Measurements from ENCODE around the gene LNP1. TPM values are rescaled to one million over a fixed set of nuclear protein-coding genes. Genes with fewer than 3 reads are reported as not detected.
"Not testable (repeated sequence)": the region's sequence is repeated elsewhere in the genome, so short reads cannot be mapped to it uniquely, and the experiment has no call there.

Gene LNP1
- total RNA-seq, 3 donors from 2014 or later (not counting 1 experiment from before 2014, with no cell fraction given): 0.39 to 0.85 (median 0.73) TPM

DNA sequence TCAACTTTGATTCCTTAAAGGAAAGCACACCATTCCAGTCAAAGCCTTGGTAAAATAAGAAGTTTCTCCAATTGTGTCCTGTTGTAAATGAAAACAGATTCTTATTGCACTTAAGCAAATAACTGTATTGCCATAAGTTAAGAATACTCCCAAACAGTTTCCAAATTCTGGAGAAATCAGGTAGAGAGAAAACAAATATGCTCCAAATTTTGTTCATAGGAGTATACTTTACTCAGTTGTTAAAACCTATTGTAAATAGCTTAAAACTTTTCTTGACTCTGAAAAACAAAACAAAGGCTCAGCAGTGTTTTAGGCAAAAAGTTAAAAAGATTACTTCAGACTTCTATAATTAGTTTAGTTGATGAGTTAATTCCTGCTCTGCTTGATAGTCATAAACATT is 42.4 kb downstream of the LNP1 start:
- Histone ChIP-seq H3K36me3 (ENCODE audit: control insufficient read depth, insufficient read depth, low read length) (no peaks in the 10 kb centered on the region), H3K27me3 (ENCODE audit: control insufficient read depth, insufficient read depth, low read length) (no peaks in the 10 kb centered on the region), H3K27ac (ENCODE audit: low read length) (no peak overlapping the region), H3K4me1 (ENCODE audit: control insufficient read depth, insufficient read depth, low read length) (no peaks in the 10 kb centered on the region), H3K4me3 (ENCODE audit: low read length) (no peak overlapping the region), H3K9me3 (ENCODE audit: control insufficient read depth, insufficient read depth, low read length) (no peaks in the 10 kb centered on the region)
- no peaks in the 10 kb centered on the region for H3K4me1 Mint-ChIP-seq
- no peaks in the 10 kb centered on the region for H3K36me3 Mint-ChIP-seq
- DNase-seq (no peak), ATAC-seq (no peak)
- no peak overlapping the region for H3K27ac Mint-ChIP-seq
- H3K9me3 Mint-ChIP-seq: peaks cover 0 to 4% of the 10 kb centered on the region in 2 donors
- H3K27me3 Mint-ChIP-seq (ENCODE audit: low read depth in 2 of 2): peaks cover 0 to 10% of the 10 kb centered on the region in 2 donors
- no peak overlapping the region for H3K4me3 Mint-ChIP-seq
- TF ChIP-seq, protein P1, sequence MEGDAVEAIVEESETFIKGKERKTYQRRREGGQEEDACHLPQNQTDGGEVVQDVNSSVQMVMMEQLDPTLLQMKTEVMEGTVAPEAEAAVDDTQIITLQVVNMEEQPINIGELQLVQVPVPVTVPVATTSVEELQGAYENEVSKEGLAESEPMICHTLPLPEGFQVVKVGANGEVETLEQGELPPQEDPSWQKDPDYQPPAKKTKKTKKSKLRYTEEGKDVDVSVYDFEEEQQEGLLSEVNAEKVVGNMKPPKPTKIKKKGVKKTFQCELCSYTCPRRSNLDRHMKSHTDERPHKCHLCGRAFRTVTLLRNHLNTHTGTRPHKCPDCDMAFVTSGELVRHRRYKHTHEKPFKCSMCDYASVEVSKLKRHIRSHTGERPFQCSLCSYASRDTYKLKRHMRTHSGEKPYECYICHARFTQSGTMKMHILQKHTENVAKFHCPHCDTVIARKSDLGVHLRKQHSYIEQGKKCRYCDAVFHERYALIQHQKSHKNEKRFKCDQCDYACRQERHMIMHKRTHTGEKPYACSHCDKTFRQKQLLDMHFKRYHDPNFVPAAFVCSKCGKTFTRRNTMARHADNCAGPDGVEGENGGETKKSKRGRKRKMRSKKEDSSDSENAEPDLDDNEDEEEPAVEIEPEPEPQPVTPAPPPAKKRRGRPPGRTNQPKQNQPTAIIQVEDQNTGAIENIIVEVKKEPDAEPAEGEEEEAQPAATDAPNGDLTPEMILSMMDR (IDR thresholded peaks at IDR 0.05): no peak
- intact Hi-C loops (cut with micrococcal nuclease): no loop called here

DNA sequence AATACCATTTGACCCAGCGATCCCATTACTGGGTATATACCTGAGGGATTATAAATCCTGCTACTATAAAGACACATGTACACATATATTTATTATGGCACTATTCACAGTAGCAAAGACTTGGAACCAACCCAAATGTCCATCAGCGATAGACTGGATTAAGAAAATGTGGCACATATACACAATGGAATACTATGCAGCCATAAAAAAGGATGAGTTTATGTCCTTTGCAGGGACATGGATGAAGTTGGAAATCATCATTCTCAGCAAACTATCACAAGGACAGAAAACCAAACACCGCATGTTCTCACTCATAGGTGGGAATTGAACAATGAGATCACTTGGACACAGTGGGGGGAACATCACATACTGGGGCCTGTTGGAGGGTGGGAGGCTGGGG is 45.7 kb downstream of the LNP1 start:
- H3K36me3 Mint-ChIP-seq; H3K27me3 Mint-ChIP-seq (ENCODE audit: low read depth in 2 of 2); H3K27ac ChIP-seq (ENCODE audit: low read length); DNase-seq; H3K27me3 ChIP-seq (ENCODE audit: control insufficient read depth, insufficient read depth, low read length); H3K4me1 Mint-ChIP-seq; H3K9me3 Mint-ChIP-seq; H3K4me1 ChIP-seq (ENCODE audit: control insufficient read depth, insufficient read depth, low read length); H3K4me3 ChIP-seq (ENCODE audit: low read length); H3K9me3 ChIP-seq (ENCODE audit: control insufficient read depth, insufficient read depth, low read length); H3K27ac Mint-ChIP-seq; H3K4me3 Mint-ChIP-seq; H3K36me3 ChIP-seq (ENCODE audit: control insufficient read depth, insufficient read depth, low read length); intact Hi-C loops (cut with micrococcal nuclease); ATAC-seq: not testable (repeated sequence)
- 100% methylated on average over 1 of the region's 3 CpGs for WGBS (ENCODE audit: insufficient coverage)

DNA sequence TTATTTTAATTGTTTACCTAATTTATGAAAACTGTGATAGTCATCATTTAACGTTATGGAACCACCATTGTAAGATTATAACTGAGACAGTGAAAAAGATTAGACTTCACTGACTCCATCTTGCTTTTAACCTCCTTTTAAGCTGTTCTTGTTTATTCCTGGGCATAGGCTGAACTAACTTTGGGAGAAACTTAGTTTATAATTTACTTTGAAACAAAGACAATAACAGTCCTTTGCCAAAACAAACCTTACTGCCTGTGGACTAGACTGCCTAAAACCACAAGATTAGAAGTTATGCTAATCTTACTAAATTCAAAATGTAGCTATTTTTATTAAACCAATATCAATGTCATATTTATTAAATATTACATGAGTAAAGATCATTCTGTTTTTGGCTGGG is 46.7 kb downstream of the LNP1 start:
- Histone ChIP-seq H3K4me3 (ENCODE audit: low read length) (no peak overlapping the region), H3K36me3 (ENCODE audit: control insufficient read depth, insufficient read depth, low read length) (no peaks in the 10 kb centered on the region), H3K27ac (ENCODE audit: low read length) (no peak overlapping the region), H3K4me1 (ENCODE audit: control insufficient read depth, insufficient read depth, low read length) (no peaks in the 10 kb centered on the region), H3K27me3 (ENCODE audit: control insufficient read depth, insufficient read depth, low read length) (no peaks in the 10 kb centered on the region), H3K9me3 (ENCODE audit: control insufficient read depth, insufficient read depth, low read length) (no peaks in the 10 kb centered on the region)
- Mint-ChIP-seq H3K9me3 (peaks cover 0 to 4% of the 10 kb centered on the region in 2 donors), H3K36me3 (no peaks in the 10 kb centered on the region), H3K4me1 (no peaks in the 10 kb centered on the region), H3K27ac (no peak overlapping the region), H3K27me3 (ENCODE audit: low read depth in 2 of 2) (peaks cover 0 to 5% of the 10 kb centered on the region in 2 donors), H3K4me3 (no peak overlapping the region)
- intact Hi-C loops (cut with micrococcal nuclease): no loop called here
- WGBS (ENCODE audit: insufficient coverage): 100% methylated on average over 1 of the region's 1 CpG
- ATAC-seq (no peak), DNase-seq (no peak)
- TF ChIP-seq, protein P1 (IDR thresholded peaks at IDR 0.05): no peak

DNA sequence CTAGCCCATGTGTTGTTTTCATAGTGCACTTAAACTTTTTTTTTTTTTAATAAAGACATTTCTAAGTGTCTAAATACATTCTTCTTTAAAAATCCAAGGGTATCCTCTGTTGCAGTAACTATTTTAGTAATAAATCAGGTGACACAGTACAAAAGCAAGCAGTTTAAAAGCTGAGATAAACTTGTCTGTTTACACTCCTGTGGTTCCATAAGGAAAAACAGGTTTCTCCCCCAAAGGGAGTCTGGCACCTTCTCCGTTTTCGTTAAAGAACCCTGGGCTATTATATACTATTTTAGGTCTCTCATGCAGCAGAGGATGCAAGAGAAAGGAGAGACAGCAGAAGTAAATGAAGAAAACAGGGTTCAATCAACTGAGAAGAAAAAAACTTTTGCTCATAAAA is 47.9 kb downstream of the LNP1 start:
- intact Hi-C loops (cut with micrococcal nuclease): no loop called here
- no peak overlapping the region for H3K27ac ChIP-seq (ENCODE audit: low read length)
- no peaks in the 10 kb centered on the region for H3K9me3 ChIP-seq (ENCODE audit: control insufficient read depth, insufficient read depth, low read length)
- DNase-seq: no peak
- WGBS (ENCODE audit: insufficient coverage): no CpG with 5 or more reads among the region's 2 CpGs
- no peak overlapping the region for H3K27ac Mint-ChIP-seq
- peaks cover 0 to 5% of the 10 kb centered on the region in 2 donors for H3K27me3 Mint-ChIP-seq (ENCODE audit: low read depth in 2 of 2)
- TF ChIP-seq, protein P1 (IDR thresholded peaks at IDR 0.05): no peak
- H3K9me3 Mint-ChIP-seq: peaks cover 0 to 4% of the 10 kb centered on the region in 2 donors
- no peak overlapping the region for H3K4me3 ChIP-seq (ENCODE audit: low read length)
- no peaks in the 10 kb centered on the region for H3K4me1 Mint-ChIP-seq
- no peaks in the 10 kb centered on the region for H3K36me3 ChIP-seq (ENCODE audit: control insufficient read depth, insufficient read depth, low read length)
- H3K36me3 Mint-ChIP-seq: no peaks in the 10 kb centered on the region
- no peaks in the 10 kb centered on the region for H3K27me3 ChIP-seq (ENCODE audit: control insufficient read depth, insufficient read depth, low read length)
- no peak for ATAC-seq
- H3K4me1 ChIP-seq (ENCODE audit: control insufficient read depth, insufficient read depth, low read length): no peaks in the 10 kb centered on the region
- no peak overlapping the region for H3K4me3 Mint-ChIP-seq

All from natural killer cell (primary cell).